ENCODE measurements around the gene NOXO1.

The NOXO1 gene

DNA sequence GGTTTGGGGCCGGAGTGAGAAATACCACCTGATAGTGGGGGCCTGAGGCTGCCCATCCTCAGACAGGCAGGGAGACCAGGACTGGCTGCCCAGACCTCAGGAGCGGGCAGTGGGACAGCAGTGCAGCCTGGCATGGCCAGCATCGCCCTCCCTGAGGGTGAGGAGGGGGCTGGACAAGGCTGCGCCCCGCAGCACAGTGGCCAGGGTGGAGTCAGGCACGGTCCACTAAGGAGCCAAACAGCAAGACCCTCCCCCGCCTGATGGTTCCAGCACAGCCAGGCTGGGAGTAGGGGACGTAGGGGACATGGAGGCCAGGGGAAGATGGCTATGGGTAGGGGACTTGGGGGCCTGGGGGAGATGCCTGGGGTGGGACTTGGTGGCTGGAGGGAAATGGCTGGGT, 25.0 kb upstream of the NOXO1 start:
- peaks cover 1% of the 10 kb centered on the region for H3K9me3 ChIP-seq (ENCODE audit: insufficient read depth, low read depth, low read length)
- peaks cover 30 to 32% of the 10 kb centered on the region in 2 experiments for H3K36me3 ChIP-seq (ENCODE audit: control insufficient read depth in 1 of 2, insufficient read depth in 2 of 2, low read length in 2 of 2)
- peak overlapping the region; percentile 15 for H3K18ac ChIP-seq (ENCODE audit: low read length)
- H4K8ac ChIP-seq (ENCODE audit: low read depth, low read length) = no peak overlapping the region
- H2BK12ac ChIP-seq (ENCODE audit: low read length) = no peak overlapping the region
- H3K4me1 ChIP-seq (ENCODE audit: control insufficient read depth in 1 of 2, insufficient read depth in 2 of 2, low read length in 2 of 2) = peaks cover 13 to 26% of the 10 kb centered on the region in 2 experiments
- H3K27ac ChIP-seq (ENCODE audit: low read depth, low read length) = no peak overlapping the region
- no peak overlapping the region for H4K91ac ChIP-seq (ENCODE audit: low read depth, low read length)
- no peak for DNase-seq
- H3K4ac ChIP-seq (ENCODE audit: low read depth, low read length) = peak overlapping the region; percentile 41
- no peaks in the 10 kb centered on the region for H3K27me3 ChIP-seq (ENCODE audit: insufficient read depth, low read length)
- no CpG with 5 or more reads among the region's 8 CpGs for WGBS (ENCODE audit: extremely low coverage, insufficient coverage, insufficient read length)
- H3K23ac ChIP-seq (ENCODE audit: low read length) = no peak overlapping the region
- H3K79me2 ChIP-seq (ENCODE audit: control insufficient read depth, insufficient read depth, low read length, poor library complexity) = peaks cover 13% of the 10 kb centered on the region
- no peak overlapping the region for H2AFZ ChIP-seq (ENCODE audit: insufficient read depth, low read length, poor library complexity)
- H3K9ac ChIP-seq (ENCODE audit: low read length) = no peak overlapping the region
- H2AK5ac ChIP-seq (ENCODE audit: low read length) = no peak overlapping the region
- H2BK5ac ChIP-seq (ENCODE audit: low read depth, low read length, poor library complexity) = no peak overlapping the region
- H2BK120ac ChIP-seq (ENCODE audit: insufficient read depth, low read length, poor library complexity) = no peak overlapping the region
- H4K12ac ChIP-seq (ENCODE audit: low read depth, low read length) = no peak overlapping the region
- peaks cover 7% of the 10 kb centered on the region for H3K79me1 ChIP-seq (ENCODE audit: low read length)
- H3K4me2 ChIP-seq (ENCODE audit: low read length) = no peak overlapping the region
- H3K14ac ChIP-seq (ENCODE audit: low read length) = no peak overlapping the region
- H3K4me3 ChIP-seq (ENCODE audit: low read depth, low read length) = no peak overlapping the region

DNA sequence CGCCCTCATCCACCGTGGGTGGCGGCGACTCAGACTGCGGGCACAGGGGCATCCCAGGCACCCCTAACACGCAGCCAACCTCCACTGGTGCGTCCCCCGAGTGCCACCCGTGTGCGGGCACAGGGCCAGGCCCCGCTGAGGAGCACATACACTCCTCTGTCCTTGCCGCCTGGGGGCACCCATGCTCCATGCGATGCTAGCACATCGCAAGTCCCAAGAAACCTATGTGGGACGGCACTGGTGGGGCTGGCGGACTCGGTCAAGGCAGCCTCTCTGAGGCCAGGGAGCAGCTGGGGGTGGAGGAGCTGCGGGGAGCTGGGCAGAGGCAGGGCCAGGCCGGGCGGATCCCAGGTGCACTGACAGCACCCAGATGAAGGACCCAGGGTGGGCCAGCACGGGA, 24.4 kb upstream of the NOXO1 start:
- Histone ChIP-seq H3K4me1 (ENCODE audit: control insufficient read depth in 1 of 2, insufficient read depth in 2 of 2, low read length in 2 of 2) (peaks cover 13 to 25% of the 10 kb centered on the region in 2 experiments), H4K12ac (ENCODE audit: low read depth, low read length) (no peak overlapping the region), H3K23ac (ENCODE audit: low read length) (no peak overlapping the region), H3K4me3 (ENCODE audit: low read depth, low read length) (no peak overlapping the region), H3K9me3 (ENCODE audit: insufficient read depth, low read depth, low read length) (peaks cover 1% of the 10 kb centered on the region), H3K14ac (ENCODE audit: low read length) (no peak overlapping the region), H3K36me3 (ENCODE audit: control insufficient read depth in 1 of 2, insufficient read depth in 2 of 2, low read length in 2 of 2) (peaks cover 36 to 39% of the 10 kb centered on the region in 2 experiments), H2BK120ac (ENCODE audit: insufficient read depth, low read length, poor library complexity) (no peak overlapping the region), H3K18ac (ENCODE audit: low read length) (no peak overlapping the region), H4K8ac (ENCODE audit: low read depth, low read length) (no peak overlapping the region), H2BK5ac (ENCODE audit: low read depth, low read length, poor library complexity) (no peak overlapping the region), H3K27me3 (ENCODE audit: insufficient read depth, low read length) (no peaks in the 10 kb centered on the region), H3K9ac (ENCODE audit: low read length) (no peak overlapping the region), H2AFZ (ENCODE audit: insufficient read depth, low read length, poor library complexity) (no peak overlapping the region), H4K91ac (ENCODE audit: low read depth, low read length) (no peak overlapping the region), H3K79me1 (ENCODE audit: low read length) (peaks cover 7% of the 10 kb centered on the region), H2BK12ac (ENCODE audit: low read length) (no peak overlapping the region), H3K4ac (ENCODE audit: low read depth, low read length) (no peak overlapping the region), H2AK5ac (ENCODE audit: low read length) (no peak overlapping the region), H3K4me2 (ENCODE audit: low read length) (no peak overlapping the region), H3K27ac (ENCODE audit: low read depth, low read length) (no peak overlapping the region), H3K79me2 (ENCODE audit: control insufficient read depth, insufficient read depth, low read length, poor library complexity) (peaks cover 13% of the 10 kb centered on the region)
- no CpG with 5 or more reads among the region's 21 CpGs for WGBS (ENCODE audit: extremely low coverage, insufficient coverage, insufficient read length)
- DNase-seq = no peak

DNA sequence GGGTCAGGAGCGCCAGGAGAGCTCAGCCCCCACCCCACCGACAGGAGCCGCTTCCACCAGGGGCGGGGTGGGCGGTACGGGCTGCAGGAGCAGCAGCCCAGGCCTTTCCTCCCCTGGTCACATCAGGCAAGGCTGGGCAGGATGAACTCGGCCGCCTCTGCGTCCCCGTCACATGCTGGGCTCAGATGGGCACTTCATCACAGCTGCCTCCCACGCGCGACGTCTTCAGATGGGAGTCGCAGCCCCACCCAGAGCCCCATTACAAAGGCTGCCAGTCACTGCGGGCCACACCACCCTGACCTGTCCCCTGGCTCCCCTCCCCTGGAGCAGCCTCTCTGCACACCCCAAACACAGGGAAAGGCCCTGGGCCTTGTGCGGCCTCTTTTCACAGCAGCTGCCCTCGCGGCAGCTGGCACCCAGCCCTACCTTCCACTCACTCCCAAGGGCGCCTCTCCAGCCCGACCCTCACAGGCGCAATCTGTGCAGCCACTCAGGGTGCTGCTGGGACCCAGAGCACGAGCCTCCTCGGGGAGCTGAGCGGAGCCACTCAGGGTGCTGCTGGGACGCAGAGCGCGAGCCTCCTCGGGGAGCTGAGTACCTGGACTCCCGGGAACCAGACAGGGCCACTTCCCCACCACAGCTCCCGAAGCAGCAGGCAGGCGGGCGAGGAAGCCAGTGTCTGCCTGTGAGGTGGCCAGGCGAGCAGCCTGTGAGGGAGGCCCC, 23.7 kb upstream of the NOXO1 start:
- Histone ChIP-seq H2BK12ac (ENCODE audit: low read length) (no peak overlapping the region), H2AK5ac (ENCODE audit: low read length) (no peak overlapping the region), H3K27me3 (ENCODE audit: insufficient read depth, low read length) (no peaks in the 10 kb centered on the region), H2BK5ac (ENCODE audit: low read depth, low read length, poor library complexity) (no peak overlapping the region), H3K9ac (ENCODE audit: low read length) (no peak overlapping the region), H3K79me1 (ENCODE audit: low read length) (peaks cover 7% of the 10 kb centered on the region), H2AFZ (ENCODE audit: insufficient read depth, low read length, poor library complexity) (no peak overlapping the region), H3K79me2 (ENCODE audit: control insufficient read depth, insufficient read depth, low read length, poor library complexity) (peaks cover 13% of the 10 kb centered on the region), H3K36me3 (ENCODE audit: control insufficient read depth in 1 of 2, insufficient read depth in 2 of 2, low read length in 2 of 2) (peaks cover 42 to 45% of the 10 kb centered on the region in 2 experiments), H3K4me3 (ENCODE audit: low read depth, low read length) (no peak overlapping the region), H4K91ac (ENCODE audit: low read depth, low read length) (no peak overlapping the region), H4K8ac (ENCODE audit: low read depth, low read length) (no peak overlapping the region), H4K12ac (ENCODE audit: low read depth, low read length) (no peak overlapping the region), H3K23ac (ENCODE audit: low read length) (no peak overlapping the region), H3K9me3 (ENCODE audit: insufficient read depth, low read depth, low read length) (peaks cover 1% of the 10 kb centered on the region), H3K14ac (ENCODE audit: low read length) (no peak overlapping the region), H3K18ac (ENCODE audit: low read length) (no peak overlapping the region), H3K4me2 (ENCODE audit: low read length) (no peak overlapping the region), H3K4me1 (ENCODE audit: control insufficient read depth in 1 of 2, insufficient read depth in 2 of 2, low read length in 2 of 2) (peaks cover 8 to 20% of the 10 kb centered on the region in 2 experiments), H3K27ac (ENCODE audit: low read depth, low read length) (no peak overlapping the region), H2BK120ac (ENCODE audit: insufficient read depth, low read length, poor library complexity) (no peak overlapping the region), H3K4ac (ENCODE audit: low read depth, low read length) (no peak overlapping the region)
- no CpG with 5 or more reads among the region's 34 CpGs for WGBS (ENCODE audit: extremely low coverage, insufficient coverage, insufficient read length)
- no peak for DNase-seq

DNA sequence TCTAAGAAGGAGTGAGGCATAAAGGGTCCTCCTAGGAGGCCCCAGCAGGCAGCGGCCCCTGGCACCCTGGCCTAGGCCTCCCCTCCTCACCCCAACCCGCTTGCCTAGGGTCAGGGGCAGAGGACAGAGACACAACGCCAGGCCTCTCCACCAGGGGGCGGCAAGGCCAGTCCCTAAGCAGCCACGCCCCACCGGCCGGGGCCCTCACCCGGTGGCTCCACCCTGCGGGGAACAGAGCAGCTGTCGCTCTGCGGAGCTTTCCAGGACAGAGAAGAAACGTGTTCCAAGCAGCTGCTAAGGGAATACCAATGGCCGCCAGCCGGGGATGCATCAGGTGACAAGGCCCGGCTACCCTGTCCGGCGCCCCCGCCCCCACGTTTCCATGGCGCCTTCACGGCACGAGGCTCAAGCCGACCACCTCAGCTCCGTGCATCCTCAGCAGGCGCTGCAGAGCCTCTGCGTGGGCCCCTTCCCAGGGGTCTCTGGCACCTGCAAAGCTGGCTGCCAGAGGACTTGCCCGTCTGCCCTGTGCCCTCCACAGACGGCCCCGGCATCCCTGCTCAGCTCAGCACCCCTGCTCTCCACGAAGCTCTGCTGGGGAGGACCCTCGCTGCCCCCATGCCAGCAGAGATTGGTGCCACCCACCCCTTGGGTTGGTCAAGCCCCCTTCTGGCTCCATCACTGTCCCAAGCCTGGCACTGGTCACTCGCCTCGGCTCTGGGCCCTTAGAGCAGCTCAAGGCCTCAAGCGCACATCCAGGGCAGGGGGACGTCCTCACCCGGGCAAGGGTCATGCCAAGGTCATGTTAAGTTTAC, 22.8 kb upstream of the NOXO1 start:
- Histone ChIP-seq H3K79me2 (ENCODE audit: control insufficient read depth, insufficient read depth, low read length, poor library complexity) (peaks cover 6% of the 10 kb centered on the region), H3K14ac (ENCODE audit: low read length) (no peak overlapping the region), H2AK5ac (ENCODE audit: low read length) (no peak overlapping the region), H2AFZ (ENCODE audit: insufficient read depth, low read length, poor library complexity) (no peak overlapping the region), H3K9ac (ENCODE audit: low read length) (no peak overlapping the region), H3K4me2 (ENCODE audit: low read length) (peak overlapping the region; percentile 25), H3K79me1 (ENCODE audit: low read length) (no peaks in the 10 kb centered on the region), H2BK120ac (ENCODE audit: insufficient read depth, low read length, poor library complexity) (no peak overlapping the region), H4K91ac (ENCODE audit: low read depth, low read length) (no peak overlapping the region), H4K12ac (ENCODE audit: low read depth, low read length) (no peak overlapping the region), H3K27me3 (ENCODE audit: insufficient read depth, low read length) (no peaks in the 10 kb centered on the region), H2BK5ac (ENCODE audit: low read depth, low read length, poor library complexity) (no peak overlapping the region), H3K4me3 (ENCODE audit: low read depth, low read length) (no peak overlapping the region), H3K23ac (ENCODE audit: low read length) (no peak overlapping the region), H3K4me1 (ENCODE audit: control insufficient read depth in 1 of 2, insufficient read depth in 2 of 2, low read length in 2 of 2) (peaks cover 8 to 20% of the 10 kb centered on the region in 2 experiments), H3K4ac (ENCODE audit: low read depth, low read length) (no peak overlapping the region), H4K8ac (ENCODE audit: low read depth, low read length) (peak overlapping the region; percentile 7), H3K27ac (ENCODE audit: low read depth, low read length) (no peak overlapping the region), H3K36me3 (ENCODE audit: control insufficient read depth in 1 of 2, insufficient read depth in 2 of 2, low read length in 2 of 2) (peaks cover 51 to 54% of the 10 kb centered on the region in 2 experiments), H2BK12ac (ENCODE audit: low read length) (no peak overlapping the region), H3K9me3 (ENCODE audit: insufficient read depth, low read depth, low read length) (peaks cover 1% of the 10 kb centered on the region), H3K18ac (ENCODE audit: low read length) (no peak overlapping the region)
- DNase-seq = peak; percentile 90 to 91
- WGBS (ENCODE audit: extremely low coverage, insufficient coverage, insufficient read length) = no CpG with 5 or more reads among the region's 36 CpGs

Measured in trophoblast cell (in vitro differentiated cells and primary cell).